Raji (cell line): ENCODE measurements around the gene DNAAF1.

Source experiments
- POLR2A ChIP-seq: IDR thresholded peaks from 2 replicates; pipeline ENCODE4 v1.6.1; 2011; ENCODE audit warnings: low read depth, low read length, control low read depth; ENCODE audit not compliant: insufficient read depth

The DNAAF1 gene

DNA sequence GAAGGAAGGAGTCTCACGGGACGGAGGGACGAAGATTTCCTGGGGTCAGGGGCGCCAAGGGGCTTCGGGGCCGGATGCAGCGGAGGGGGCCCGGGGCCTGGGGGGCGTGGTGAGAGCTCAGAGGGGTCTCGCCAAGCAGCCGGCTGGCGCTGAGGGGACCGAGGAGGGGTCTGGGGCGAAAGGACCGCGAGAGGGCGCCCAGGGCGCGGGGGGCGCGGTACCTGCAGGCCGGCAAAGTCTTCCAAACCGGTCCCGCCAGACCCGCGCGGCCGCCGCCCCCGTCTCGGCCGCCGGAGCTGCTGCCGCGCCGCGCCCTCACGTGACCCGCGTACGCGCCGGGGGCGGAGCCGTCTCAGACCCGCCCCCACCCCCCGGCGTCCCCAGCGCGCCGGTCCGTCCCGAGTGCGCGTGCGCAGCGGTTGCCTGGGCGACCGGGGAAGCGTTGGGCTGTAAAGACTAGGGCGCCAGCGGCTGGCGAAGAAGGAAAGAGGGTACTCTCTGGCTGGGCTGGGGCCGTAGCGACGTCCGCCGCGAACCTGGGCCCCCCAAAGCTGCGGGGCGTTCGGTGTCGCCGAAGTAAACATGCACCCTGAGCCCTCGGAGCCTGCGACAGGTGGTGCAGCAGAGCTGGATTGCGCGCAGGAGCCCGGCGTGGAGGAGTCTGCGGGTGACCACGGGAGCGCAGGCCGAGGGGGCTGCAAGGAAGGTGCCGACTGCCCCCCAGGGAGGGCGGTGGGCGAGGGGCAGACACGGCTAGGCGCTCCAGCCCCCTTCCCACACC, at the start of gene DNAAF1, which contains the start of gene HSDL1:
Gene DNAAF1, plus strand, starts transcription at position 450 of the 781 bp plus-strand sequence. Its CDS starts 133 bp downstream, at position 583.
Gene HSDL1, minus strand, starts transcription at position 319 of the 781 bp plus-strand sequence. CDS start 13,856 bp downstream, outside the sequence.
- TF ChIP-seq POLR2A, result peak; percentile 73

DNA sequence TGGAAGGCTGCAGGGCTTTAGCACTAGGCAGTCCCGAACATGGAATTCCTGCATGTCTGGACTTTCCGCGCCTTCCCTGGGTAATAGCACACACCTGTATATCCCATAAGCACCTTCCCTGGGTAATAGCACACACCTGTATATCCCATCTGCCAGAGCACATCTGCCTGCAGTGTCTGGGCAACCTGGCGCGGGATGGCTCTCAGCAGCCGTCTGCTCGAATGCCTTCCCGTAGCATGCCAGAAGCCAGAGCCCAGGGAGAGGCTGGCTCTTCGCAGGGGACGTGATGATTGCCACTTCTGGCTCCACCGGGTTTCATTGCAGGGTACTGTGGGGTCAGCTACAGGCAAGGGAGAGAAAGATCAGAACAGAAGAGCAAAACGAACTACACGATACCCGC, 49.6 kb upstream of the DNAAF1 start:
- TF ChIP-seq POLR2A, result no peak

- TF ChIP-seq POLR2A, result no peak
Measured at GRCh38 chr16:84096447-84097005, 48.6 kb upstream of the DNAAF1 start.

GRCh38 chr16:84098939-84099338, 46.2 kb upstream of the DNAAF1 start:
- TF ChIP-seq POLR2A, result no peak

GRCh38 chr16:84103678-84104077, 41.4 kb upstream of the DNAAF1 start:
- no peak for TF ChIP-seq POLR2A

DNA sequence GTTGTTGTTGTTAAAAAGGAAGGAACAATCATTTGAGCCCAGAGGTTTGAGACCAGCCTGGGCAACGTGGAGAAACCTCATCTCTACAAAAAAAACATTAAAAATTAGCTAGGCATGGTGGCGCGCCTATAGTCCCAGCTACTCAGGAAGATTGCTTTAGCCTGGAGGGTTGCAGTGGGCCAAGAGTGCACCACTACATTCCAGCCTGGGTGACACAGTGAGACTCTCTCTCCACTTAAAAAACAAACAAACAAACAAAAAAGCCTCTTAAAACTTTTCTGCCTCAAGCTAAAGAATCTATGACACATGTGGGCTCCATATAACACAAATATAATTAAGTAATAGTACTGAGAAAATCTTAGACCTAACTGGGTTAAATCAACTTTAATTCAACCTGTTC, 40.9 kb upstream of the DNAAF1 start:
- no peak for TF ChIP-seq POLR2A

GRCh38 chr16:84105301-84105815, 39.8 kb upstream of the DNAAF1 start:
- no peak for TF ChIP-seq POLR2A

DNA sequence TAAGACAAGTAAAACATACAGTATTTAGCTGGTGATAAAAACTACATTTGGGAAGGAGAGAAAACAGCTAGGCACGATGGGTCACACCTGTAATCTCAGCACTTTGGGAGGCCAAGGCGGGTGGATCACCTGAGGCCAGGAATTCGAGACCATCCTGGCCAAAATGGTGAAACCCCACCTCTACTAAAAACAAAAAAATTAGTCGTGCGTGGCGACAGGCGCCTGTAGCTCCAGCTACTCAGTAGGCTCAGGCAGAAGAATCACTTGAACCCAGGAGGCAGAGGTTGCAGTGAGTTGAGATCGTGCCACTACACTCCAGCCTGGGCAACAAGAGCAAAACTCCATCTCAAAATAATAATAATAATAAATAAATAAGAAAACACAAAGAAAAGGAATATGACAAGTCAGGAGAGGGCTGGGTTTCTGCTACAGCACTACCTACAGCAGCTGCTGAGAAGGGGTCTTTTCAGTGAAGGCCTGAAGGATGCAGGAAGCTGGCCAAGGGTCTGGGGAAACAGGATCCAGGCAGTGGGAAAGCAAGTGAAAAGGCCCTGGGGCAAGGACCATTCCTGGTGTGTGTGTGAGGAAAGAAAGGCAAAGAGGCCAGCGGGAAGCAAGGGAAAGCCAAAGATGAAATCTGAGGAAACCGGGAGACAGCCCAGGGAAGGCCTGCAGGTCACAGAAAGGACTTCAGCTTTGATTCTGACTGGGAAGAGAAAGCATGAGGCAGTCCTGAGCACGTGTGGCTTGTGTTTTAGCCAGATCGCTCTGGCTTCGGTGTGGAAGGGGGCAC, 39.0 kb upstream of the DNAAF1 start:
- TF ChIP-seq POLR2A, result no peak

- no peak for TF ChIP-seq POLR2A
Measured at GRCh38 chr16:84107921-84108320, 37.2 kb upstream of the DNAAF1 start.

DNA sequence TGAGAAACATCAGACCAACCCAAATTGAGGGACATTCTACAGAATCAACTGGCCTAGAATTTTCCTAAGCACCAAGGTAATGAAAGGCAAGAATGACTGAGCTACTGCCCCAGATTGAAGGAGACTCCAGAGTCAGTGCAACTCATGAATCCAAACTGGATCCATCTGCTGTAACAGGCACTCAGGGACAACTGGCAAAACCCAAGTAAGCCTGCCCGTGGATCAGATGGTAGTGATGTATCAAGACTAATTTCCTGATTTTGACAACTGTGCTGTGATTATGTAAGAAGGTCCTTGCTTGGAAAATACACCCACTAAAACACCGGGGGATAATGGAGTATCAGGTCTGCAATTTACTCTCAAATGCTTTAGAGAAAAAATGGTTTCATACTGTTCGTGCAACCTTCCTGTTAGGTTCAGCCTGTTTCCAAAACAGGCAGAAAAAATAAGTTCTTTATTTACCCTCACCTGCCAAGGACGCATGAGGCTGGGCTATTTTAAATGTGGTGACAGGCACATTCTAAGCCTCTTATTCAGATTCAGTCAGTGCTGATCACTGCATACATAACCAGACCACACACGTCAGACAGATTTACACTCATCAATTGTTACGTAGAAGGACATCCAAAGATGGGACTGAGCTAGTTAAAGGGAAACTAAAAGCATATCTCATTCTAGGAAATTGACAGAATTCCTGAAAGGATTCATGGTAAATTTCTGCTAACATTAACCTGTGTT, 35.3 kb upstream of the DNAAF1 start:
- no peak for TF ChIP-seq POLR2A

- TF ChIP-seq POLR2A, result no peak
Measured at GRCh38 chr16:84110527-84110926, 34.6 kb upstream of the DNAAF1 start.

DNA sequence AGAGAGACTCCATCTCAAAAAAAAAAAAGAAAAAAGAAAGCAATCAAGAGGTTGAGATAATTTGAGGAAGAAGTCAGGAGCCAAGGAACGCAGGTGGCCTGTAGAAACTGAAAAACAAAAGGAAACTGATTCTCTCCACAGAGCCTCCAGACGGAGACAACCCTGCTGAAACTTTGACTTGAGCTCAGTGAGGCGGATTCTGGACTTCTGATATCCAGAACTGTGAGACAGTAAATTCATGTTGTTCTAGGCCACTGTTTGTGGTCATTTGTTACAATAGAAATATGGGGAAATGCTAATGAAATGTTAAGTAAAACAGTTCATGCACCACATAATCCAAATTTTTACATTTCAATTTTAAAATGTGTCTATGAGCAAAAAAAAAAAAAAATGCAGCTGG, 33.6 kb upstream of the DNAAF1 start:
- no peak for TF ChIP-seq POLR2A

DNA sequence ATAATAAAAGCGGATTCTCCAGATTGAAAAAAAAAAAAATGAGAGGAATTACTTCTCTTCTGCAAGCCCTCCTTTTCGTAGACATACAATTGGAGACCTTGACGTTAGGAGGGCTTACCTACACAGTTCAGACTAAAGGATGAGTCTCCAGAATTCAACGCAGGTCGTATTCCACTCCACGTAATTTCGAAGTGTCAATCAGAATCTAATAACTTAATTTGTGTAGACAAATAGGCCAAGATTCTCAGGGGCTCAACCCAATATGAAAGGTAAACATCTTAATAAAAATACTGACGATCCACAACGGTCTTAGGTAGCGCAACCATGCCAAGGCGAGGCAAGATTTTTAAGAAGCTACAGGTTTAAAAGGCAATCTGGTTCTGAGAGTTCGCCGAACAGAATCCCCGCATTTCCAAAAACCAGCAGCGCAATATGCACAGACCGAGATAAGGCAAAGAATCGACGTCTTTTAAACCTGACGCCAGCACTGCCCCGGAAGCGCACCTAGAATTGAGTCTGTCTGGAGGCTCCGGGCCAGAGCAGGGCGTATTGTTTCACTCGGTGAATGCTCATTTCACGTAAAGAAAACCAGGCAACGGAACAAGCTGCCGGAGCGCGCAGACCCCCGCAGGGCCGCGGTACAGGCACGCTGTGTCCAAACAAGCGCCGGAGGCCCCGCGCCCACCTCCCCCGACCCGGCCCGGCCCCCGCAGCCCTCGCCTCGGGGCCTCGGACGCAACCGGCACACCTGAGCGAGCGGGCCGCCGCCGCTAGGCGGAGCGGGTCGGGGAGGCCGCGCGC, 29.0 kb upstream of the DNAAF1 start:
- TF ChIP-seq POLR2A, result no peak
